ENCODE measurements around the gene GLTPD2.

GLTPD2 gene

DNA sequence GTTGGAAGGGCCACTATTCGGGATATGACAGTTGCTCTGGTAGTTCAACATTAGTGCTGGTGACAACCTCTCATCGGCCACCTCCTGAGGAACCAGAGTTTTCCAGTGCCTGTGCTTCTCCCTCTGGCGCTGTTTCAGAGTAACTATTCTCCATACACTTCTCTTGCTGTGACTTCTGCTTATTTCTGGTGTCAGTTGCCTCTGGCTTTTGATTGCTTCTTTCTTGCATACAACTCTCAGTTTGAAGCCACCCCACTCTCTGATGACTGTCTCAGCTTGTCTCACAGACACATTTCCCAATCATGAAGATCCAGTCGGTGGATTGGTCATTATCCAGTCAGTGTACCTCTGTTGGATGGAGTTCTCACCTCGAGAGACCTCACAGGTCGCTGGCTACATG lies 20.5 kb upstream of the GLTPD2 start:
- H3K4me3 ChIP-seq (ENCODE audit: low read length in 2 of 2): no peak overlapping the region
- no peak overlapping the region for H3K27ac ChIP-seq (ENCODE audit: low read depth in 2 of 2, low read length in 2 of 2)
- no peak overlapping the region for H3K9ac ChIP-seq (ENCODE audit: low read depth in 1 of 2, low read length in 2 of 2)
- H3K36me3 ChIP-seq (ENCODE audit: control insufficient read depth in 2 of 2, insufficient read depth in 2 of 2, low read length in 2 of 2): no peaks in the 10 kb centered on the region
- H3K27me3 ChIP-seq (ENCODE audit: control insufficient read depth in 2 of 2, insufficient read depth in 2 of 2, low read length in 2 of 2): no peaks in the 10 kb centered on the region
- H3K4me1 ChIP-seq (ENCODE audit: control insufficient read depth in 2 of 2, insufficient read depth in 2 of 2, low read length in 2 of 2): peaks cover 12 to 15% of the 10 kb centered on the region in 2 donors
- H3K9me3 ChIP-seq (ENCODE audit: control insufficient read depth in 2 of 2, low read length in 2 of 2): no peaks in the 10 kb centered on the region

DNA sequence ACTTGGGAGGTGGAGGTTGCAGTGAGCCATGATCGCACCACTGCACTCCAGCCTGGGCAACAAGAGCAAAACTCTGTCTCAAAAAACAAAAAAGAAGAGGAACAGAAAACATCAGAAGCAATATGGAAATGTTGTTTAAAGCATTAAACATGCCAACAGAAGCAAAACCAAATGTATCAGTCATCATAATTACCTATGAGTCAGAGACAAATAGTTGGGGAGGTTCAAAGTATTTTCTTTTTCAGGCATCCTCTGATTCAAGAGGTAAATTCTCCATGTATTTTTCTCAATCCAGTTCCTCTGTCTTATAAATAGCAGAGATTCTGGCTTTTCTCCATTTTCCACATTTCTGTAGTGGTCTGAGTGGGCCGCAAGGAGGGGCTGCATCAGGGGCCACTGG lies 19.1 kb upstream of the GLTPD2 start:
- peaks cover 12 to 15% of the 10 kb centered on the region in 2 donors for H3K4me1 ChIP-seq (ENCODE audit: control insufficient read depth in 2 of 2, insufficient read depth in 2 of 2, low read length in 2 of 2)
- H3K9me3 ChIP-seq (ENCODE audit: control insufficient read depth in 2 of 2, low read length in 2 of 2): no peaks in the 10 kb centered on the region
- no peak overlapping the region for H3K4me3 ChIP-seq (ENCODE audit: low read length in 2 of 2)
- no peaks in the 10 kb centered on the region for H3K27me3 ChIP-seq (ENCODE audit: control insufficient read depth in 2 of 2, insufficient read depth in 2 of 2, low read length in 2 of 2)
- no peaks in the 10 kb centered on the region for H3K36me3 ChIP-seq (ENCODE audit: control insufficient read depth in 2 of 2, insufficient read depth in 2 of 2, low read length in 2 of 2)
- H3K27ac ChIP-seq (ENCODE audit: low read depth in 2 of 2, low read length in 2 of 2): no peak overlapping the region
- no peak overlapping the region for H3K9ac ChIP-seq (ENCODE audit: low read depth in 1 of 2, low read length in 2 of 2)

DNA sequence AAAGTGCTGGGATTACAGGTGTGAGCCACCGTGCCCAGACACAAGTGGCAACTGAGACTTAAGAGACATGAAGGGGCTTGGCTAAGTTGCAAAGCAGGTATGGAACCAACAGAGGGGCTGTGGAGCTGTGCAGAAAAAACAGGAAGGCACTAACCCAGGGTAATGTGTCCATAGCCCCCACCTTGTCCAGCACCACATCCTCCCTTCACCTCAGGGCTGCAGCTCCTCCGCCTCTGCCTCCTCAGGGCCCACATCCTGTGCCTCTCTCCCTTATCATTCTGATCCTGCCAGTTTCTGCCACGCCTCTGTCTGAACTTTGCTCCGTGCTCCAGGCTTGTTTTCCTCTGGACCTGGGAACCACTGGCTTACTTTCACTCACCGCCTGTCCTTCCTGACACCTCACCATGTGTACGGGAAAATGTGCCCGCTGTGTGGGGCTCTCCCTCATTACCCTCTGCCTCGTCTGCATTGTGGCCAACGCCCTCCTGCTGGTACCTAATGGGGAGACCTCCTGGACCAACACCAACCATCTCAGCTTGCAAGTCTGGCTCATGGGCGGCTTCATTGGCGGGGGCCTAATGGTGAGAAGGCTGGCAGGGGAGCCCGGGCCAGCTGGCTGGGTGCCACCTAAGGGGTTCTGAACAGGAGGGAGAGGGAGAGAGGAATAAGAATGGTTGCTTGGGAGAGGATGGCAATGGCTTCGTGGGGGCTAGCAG lies 17.1 kb upstream of the GLTPD2 start, which contains the start of gene TM4SF5:
TSS of gene TM4SF5 (plus strand) at position 368 of the 716 bp plus-strand sequence. CDS start at position 405, 37 bp downstream.
- Histone ChIP-seq H3K27ac (ENCODE audit: low read depth in 2 of 2, low read length in 2 of 2) (peak within 1 kb of the TSS; percentile 86 to 90), H3K36me3 (ENCODE audit: control insufficient read depth in 2 of 2, insufficient read depth in 2 of 2, low read length in 2 of 2) (no peaks in the 10 kb centered on the region), H3K9ac (ENCODE audit: low read depth in 1 of 2, low read length in 2 of 2) (peak within 1 kb of the TSS; percentile 52 to 68), H3K4me3 (ENCODE audit: low read length in 2 of 2) (peak within 1 kb of the TSS; percentile 58 to 64), H3K9me3 (ENCODE audit: control insufficient read depth in 2 of 2, low read length in 2 of 2) (no peaks in the 10 kb centered on the region), H3K27me3 (ENCODE audit: control insufficient read depth in 2 of 2, insufficient read depth in 2 of 2, low read length in 2 of 2) (no peaks in the 10 kb centered on the region), H3K4me1 (ENCODE audit: control insufficient read depth in 2 of 2, insufficient read depth in 2 of 2, low read length in 2 of 2) (peaks cover 12 to 15% of the 10 kb centered on the region in 2 donors)

DNA sequence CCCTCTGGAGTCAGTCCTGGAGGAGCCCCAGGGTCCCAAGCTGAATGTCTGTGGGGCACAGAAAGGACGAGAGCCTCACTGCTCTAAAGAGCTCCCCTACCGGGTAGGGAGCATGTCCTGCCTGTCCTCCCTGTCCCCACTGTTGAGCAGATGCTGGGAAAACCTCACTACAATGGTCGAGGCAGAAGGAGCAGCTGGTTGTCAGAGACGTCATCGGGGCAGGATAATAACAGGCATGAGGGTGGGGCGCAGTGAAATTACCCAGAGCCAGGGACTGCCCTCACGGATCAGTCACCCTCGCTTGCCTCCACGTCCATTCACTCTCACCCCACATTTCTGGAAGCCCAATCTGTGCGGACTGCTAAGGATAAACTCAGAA lies 16.5 kb upstream of the GLTPD2 start:
- H3K4me3 ChIP-seq (ENCODE audit: low read length in 2 of 2): peak overlapping the region; percentile 58 to 64
- peak overlapping the region; percentile 86 to 90 for H3K27ac ChIP-seq (ENCODE audit: low read depth in 2 of 2, low read length in 2 of 2)
- H3K36me3 ChIP-seq (ENCODE audit: control insufficient read depth in 2 of 2, insufficient read depth in 2 of 2, low read length in 2 of 2): no peaks in the 10 kb centered on the region
- H3K9ac ChIP-seq (ENCODE audit: low read depth in 1 of 2, low read length in 2 of 2): peak overlapping the region; percentile 52 to 68
- H3K9me3 ChIP-seq (ENCODE audit: control insufficient read depth in 2 of 2, low read length in 2 of 2): no peaks in the 10 kb centered on the region
- H3K27me3 ChIP-seq (ENCODE audit: control insufficient read depth in 2 of 2, insufficient read depth in 2 of 2, low read length in 2 of 2): no peaks in the 10 kb centered on the region
- H3K4me1 ChIP-seq (ENCODE audit: control insufficient read depth in 2 of 2, insufficient read depth in 2 of 2, low read length in 2 of 2): peaks cover 12 to 15% of the 10 kb centered on the region in 2 donors

DNA sequence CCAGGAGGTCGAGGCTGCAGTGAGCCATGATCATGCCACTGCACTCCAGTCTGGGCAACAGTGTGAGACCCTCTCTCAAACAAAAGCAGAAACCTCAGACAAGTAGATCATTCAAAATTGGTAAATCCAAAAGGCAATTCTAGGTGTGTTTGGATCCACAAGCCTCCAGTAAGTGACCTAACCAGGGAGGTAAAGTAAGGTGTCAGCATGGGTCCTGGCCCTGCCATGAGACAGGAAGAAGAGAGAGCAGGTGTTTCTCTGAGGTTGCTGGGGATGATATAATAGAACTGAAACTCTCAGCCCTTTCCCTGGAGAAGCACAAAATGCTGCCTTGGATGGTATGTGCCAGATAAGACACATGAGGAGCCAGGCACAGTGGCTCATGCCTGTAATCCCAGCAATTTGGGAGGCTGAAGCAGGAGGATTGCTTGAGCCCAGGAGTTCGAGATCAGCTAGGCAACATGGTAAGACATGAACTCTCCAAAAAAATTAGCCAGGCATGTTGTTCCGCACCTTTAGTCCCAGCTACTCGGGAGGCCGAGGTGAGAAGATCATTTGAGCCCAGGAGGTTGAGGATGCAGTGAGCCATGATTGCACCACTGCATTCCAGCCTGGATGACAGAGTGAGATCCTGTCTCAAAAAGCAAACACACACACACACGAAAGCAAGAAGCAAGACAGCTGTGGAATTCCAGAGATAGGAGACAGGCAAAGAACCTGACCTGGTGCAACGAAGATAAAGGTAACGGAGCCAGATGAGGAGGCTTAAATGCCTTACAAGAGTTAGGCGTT lies 10.6 kb upstream of the GLTPD2 start:
- H3K27ac ChIP-seq (ENCODE audit: low read depth in 2 of 2, low read length in 2 of 2): no peak overlapping the region
- no peaks in the 10 kb centered on the region for H3K4me1 ChIP-seq (ENCODE audit: control insufficient read depth in 2 of 2, insufficient read depth in 2 of 2, low read length in 2 of 2)
- H3K9me3 ChIP-seq (ENCODE audit: control insufficient read depth in 2 of 2, low read length in 2 of 2): no peaks in the 10 kb centered on the region
- H3K4me3 ChIP-seq (ENCODE audit: low read length in 2 of 2): no peak overlapping the region
- H3K9ac ChIP-seq (ENCODE audit: low read depth in 1 of 2, low read length in 2 of 2): no peak overlapping the region
- no peaks in the 10 kb centered on the region for H3K27me3 ChIP-seq (ENCODE audit: control insufficient read depth in 2 of 2, insufficient read depth in 2 of 2, low read length in 2 of 2)
- no peaks in the 10 kb centered on the region for H3K36me3 ChIP-seq (ENCODE audit: control insufficient read depth in 2 of 2, insufficient read depth in 2 of 2, low read length in 2 of 2)

DNA sequence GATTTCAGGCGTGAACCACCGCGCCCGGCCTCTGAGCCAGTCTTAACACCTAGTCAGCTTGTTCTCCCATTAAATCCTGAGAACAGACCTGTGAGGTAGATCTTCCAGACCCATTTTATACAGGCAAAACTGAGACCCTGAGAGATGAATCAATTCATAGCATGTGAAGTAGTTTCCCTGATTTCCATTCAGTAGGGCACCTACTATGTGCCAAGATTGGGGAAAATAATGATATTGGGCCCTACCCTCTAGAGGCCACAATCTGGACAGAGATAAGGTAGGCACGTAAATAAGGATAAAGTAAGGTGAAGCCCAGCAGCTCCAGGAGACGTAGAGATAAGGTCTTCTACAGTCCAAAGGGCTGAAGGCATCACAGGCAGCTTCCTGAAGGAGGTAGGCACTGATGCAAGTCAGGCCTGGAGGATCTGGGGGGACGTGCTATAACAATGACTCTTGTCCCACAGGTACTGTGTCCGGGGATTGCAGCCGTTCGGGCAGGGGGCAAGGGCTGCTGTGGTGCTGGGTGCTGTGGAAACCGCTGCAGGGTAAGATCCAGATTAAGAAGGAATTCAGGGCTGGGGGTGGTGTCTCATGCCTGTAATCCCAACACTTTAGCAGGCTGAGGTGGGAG lies 8.3 kb upstream of the GLTPD2 start:
- H3K9ac ChIP-seq (ENCODE audit: low read depth in 1 of 2, low read length in 2 of 2): no peak overlapping the region
- H3K4me1 ChIP-seq (ENCODE audit: control insufficient read depth in 2 of 2, insufficient read depth in 2 of 2, low read length in 2 of 2): no peaks in the 10 kb centered on the region
- H3K9me3 ChIP-seq (ENCODE audit: control insufficient read depth in 2 of 2, low read length in 2 of 2): no peaks in the 10 kb centered on the region
- H3K27ac ChIP-seq (ENCODE audit: low read depth in 2 of 2, low read length in 2 of 2): no peak overlapping the region
- H3K4me3 ChIP-seq (ENCODE audit: low read length in 2 of 2): no peak overlapping the region
- peaks cover 0 to 3% of the 10 kb centered on the region in 2 donors for H3K27me3 ChIP-seq (ENCODE audit: control insufficient read depth in 2 of 2, insufficient read depth in 2 of 2, low read length in 2 of 2)
- no peaks in the 10 kb centered on the region for H3K36me3 ChIP-seq (ENCODE audit: control insufficient read depth in 2 of 2, insufficient read depth in 2 of 2, low read length in 2 of 2)

DNA sequence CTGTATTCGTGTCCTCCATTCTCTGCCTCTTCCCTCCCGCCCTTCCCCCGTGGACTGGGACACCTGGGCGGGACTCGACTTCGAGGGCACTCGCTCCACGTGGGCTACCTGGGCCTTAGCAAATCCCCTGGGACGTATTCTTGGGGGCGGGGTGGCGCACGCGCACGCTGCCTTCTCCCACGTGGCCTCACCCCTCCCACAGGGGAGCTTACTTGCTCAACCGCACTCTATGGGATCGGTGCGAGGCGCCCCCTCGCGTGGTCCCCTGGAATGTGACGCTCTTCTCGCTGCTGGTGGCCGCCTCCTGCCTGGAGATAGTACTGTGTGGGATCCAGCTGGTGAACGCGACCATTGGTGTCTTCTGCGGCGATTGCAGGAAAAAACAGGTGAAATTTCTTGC lies 6.1 kb upstream of the GLTPD2 start:
- no peak overlapping the region for H3K27ac ChIP-seq (ENCODE audit: low read depth in 2 of 2, low read length in 2 of 2)
- H3K4me3 ChIP-seq (ENCODE audit: low read length in 2 of 2): no peak overlapping the region
- peaks cover 0 to 9% of the 10 kb centered on the region in 2 donors for H3K4me1 ChIP-seq (ENCODE audit: control insufficient read depth in 2 of 2, insufficient read depth in 2 of 2, low read length in 2 of 2)
- no peaks in the 10 kb centered on the region for H3K36me3 ChIP-seq (ENCODE audit: control insufficient read depth in 2 of 2, insufficient read depth in 2 of 2, low read length in 2 of 2)
- H3K9me3 ChIP-seq (ENCODE audit: control insufficient read depth in 2 of 2, low read length in 2 of 2): no peaks in the 10 kb centered on the region
- H3K9ac ChIP-seq (ENCODE audit: low read depth in 1 of 2, low read length in 2 of 2): no peak overlapping the region
- peaks cover 3 to 4% of the 10 kb centered on the region in 2 donors for H3K27me3 ChIP-seq (ENCODE audit: control insufficient read depth in 2 of 2, insufficient read depth in 2 of 2, low read length in 2 of 2)

DNA sequence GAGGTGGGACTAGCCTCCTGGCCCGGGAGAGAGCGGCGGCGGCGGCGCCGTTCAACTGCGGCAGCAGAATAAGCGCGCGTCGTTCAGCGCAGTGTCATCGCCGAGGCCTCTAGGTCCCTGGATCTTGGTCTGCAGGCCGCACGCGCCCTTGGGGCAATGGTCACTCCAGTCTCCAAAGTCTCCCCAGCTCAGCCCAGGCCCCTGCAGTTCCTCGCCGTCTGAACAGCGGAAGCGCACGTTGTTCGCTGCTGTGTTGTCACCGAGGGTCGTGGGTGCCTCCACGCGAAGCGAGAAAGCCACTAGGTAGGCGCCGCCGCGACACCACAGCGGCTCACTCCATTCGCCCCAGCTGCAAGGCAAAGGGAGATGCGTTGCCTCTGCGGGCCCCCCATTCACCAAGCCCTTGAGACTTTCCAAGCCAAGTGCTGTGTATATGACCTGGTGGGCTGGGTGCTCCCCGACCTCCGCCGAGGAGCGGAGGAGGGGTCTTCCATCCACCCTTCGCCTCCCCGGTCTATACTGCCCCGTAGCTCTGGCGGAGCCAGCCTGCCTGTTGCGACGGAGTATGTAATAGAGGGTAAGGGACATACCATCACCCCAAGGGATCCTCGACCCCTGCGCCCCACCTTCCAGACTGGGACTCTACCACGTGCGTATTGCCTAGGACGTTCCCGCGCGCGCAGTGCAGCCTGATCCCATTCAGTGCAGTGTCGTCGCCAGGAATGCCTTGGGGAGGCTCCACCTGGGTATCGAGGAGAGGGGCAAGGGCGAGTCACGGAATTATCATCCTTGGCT lies 3.3 kb upstream of the GLTPD2 start:
- H3K4me3 ChIP-seq (ENCODE audit: low read length in 2 of 2): peak overlapping the region; percentile 2 to 8
- peak overlapping the region in 1 of 2 donors; percentile 6 for H3K9ac ChIP-seq (ENCODE audit: low read depth in 1 of 2, low read length in 2 of 2)
- H3K9me3 ChIP-seq (ENCODE audit: control insufficient read depth in 2 of 2, low read length in 2 of 2): no peaks in the 10 kb centered on the region
- H3K27me3 ChIP-seq (ENCODE audit: control insufficient read depth in 2 of 2, insufficient read depth in 2 of 2, low read length in 2 of 2): peaks cover 3 to 4% of the 10 kb centered on the region in 2 donors
- H3K4me1 ChIP-seq (ENCODE audit: control insufficient read depth in 2 of 2, insufficient read depth in 2 of 2, low read length in 2 of 2): peaks cover 12 to 24% of the 10 kb centered on the region in 2 donors
- H3K27ac ChIP-seq (ENCODE audit: low read depth in 2 of 2, low read length in 2 of 2): peak overlapping the region in 1 of 2 donors; percentile 16
- H3K36me3 ChIP-seq (ENCODE audit: control insufficient read depth in 2 of 2, insufficient read depth in 2 of 2, low read length in 2 of 2): no peaks in the 10 kb centered on the region

DNA sequence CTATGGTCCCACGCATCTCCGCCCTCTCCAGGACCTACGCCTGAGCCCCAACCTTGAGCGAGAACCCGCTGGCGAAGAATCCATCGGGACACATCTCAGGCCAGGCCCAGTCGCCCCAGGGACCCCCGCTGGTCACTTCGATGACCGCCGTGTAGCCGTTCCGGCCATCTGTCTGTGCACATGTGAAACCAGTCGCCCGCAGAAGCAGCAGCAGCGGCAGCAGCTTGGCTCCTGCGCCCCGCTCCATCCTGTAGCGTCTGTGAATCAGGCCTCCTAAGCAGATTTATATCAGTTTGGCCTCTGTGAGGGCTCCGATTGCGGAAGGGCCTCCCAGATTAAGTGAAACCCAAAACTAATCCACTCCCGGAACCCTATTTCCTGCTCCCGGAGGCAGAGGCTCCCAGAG lies 2.7 kb upstream of the GLTPD2 start, which contains the start of gene VMO1:
TSS of gene VMO1 (minus strand) at position 259 of the 406 bp plus-strand sequence. CDS start at position 247, 12 bp downstream.
- no peaks in the 10 kb centered on the region for H3K9me3 ChIP-seq (ENCODE audit: control insufficient read depth in 2 of 2, low read length in 2 of 2)
- no peaks in the 10 kb centered on the region for H3K36me3 ChIP-seq (ENCODE audit: control insufficient read depth in 2 of 2, insufficient read depth in 2 of 2, low read length in 2 of 2)
- peak within 1 kb of the TSS; percentile 0 to 6 for H3K9ac ChIP-seq (ENCODE audit: low read depth in 1 of 2, low read length in 2 of 2)
- H3K4me3 ChIP-seq (ENCODE audit: low read length in 2 of 2): peak within 1 kb of the TSS; percentile 2 to 8
- H3K4me1 ChIP-seq (ENCODE audit: control insufficient read depth in 2 of 2, insufficient read depth in 2 of 2, low read length in 2 of 2): peaks cover 16 to 27% of the 10 kb centered on the region in 2 donors
- H3K27ac ChIP-seq (ENCODE audit: low read depth in 2 of 2, low read length in 2 of 2): peak within 1 kb of the TSS in 1 of 2 donors; percentile 16
- peaks cover 3 to 4% of the 10 kb centered on the region in 2 donors for H3K27me3 ChIP-seq (ENCODE audit: control insufficient read depth in 2 of 2, insufficient read depth in 2 of 2, low read length in 2 of 2)
